OCI-LY3 (cell line): ENCODE data around the gene CLEC20A.

Source experiments
- EZH2phosphoT487 ChIP-seq: fragments of 200-600 bp; shearing (Covaris generic); IDR thresholded peaks from 2 replicates; pipeline ENCODE4 v1.6.1; 2018; ENCODE audit warnings: antibody characterized with exemption, mixed run types, low read depth
- TF ChIP-seq, protein P1 (sequence below): fragments of 200-600, 300-600 bp; sonication (generic); IDR thresholded peaks from 2 replicates; pipeline ENCODE4 v1.5.1; 2014; ENCODE audit warnings: antibody characterized with exemption, low read length, low read depth

DNA sequence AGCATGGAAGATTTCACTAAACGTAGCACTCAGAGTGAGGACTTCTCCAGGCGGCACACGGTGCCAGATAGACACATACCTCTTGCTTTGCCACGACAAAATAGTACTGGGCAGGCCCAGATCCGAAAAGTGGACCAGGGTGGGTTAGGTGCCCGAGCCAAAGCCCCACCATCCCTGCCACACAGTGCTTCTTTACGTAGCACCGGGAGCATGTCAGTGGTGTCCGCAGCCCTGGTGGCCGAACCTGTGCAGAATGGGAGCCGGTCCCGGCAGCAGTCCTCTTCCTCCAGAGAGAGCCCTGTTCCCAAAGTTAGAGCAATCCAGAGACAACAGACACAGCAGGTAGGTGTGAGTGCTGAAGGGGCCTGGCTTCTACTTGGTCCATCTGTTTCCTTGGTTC is 38.6 kb downstream of the CLEC20A start:
- TF ChIP-seq, protein P1, sequence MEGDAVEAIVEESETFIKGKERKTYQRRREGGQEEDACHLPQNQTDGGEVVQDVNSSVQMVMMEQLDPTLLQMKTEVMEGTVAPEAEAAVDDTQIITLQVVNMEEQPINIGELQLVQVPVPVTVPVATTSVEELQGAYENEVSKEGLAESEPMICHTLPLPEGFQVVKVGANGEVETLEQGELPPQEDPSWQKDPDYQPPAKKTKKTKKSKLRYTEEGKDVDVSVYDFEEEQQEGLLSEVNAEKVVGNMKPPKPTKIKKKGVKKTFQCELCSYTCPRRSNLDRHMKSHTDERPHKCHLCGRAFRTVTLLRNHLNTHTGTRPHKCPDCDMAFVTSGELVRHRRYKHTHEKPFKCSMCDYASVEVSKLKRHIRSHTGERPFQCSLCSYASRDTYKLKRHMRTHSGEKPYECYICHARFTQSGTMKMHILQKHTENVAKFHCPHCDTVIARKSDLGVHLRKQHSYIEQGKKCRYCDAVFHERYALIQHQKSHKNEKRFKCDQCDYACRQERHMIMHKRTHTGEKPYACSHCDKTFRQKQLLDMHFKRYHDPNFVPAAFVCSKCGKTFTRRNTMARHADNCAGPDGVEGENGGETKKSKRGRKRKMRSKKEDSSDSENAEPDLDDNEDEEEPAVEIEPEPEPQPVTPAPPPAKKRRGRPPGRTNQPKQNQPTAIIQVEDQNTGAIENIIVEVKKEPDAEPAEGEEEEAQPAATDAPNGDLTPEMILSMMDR = no peak
- TF ChIP-seq EZH2phosphoT487 = no peak
